Cerebellar cortex (tissue), 1 donor: ENCODE results near the gene NELFA.
"Not testable (repeated sequence)": the region's sequence is repeated elsewhere in the genome, so short reads cannot be mapped to it uniquely, and the experiment has no call there.

Experiments used
- DNase-seq: peaks from one replicate; pipeline ENCODE4 v3.0.0-alpha.2; 2015; ENCODE audit warnings: low spot score

NELFA gene

DNA sequence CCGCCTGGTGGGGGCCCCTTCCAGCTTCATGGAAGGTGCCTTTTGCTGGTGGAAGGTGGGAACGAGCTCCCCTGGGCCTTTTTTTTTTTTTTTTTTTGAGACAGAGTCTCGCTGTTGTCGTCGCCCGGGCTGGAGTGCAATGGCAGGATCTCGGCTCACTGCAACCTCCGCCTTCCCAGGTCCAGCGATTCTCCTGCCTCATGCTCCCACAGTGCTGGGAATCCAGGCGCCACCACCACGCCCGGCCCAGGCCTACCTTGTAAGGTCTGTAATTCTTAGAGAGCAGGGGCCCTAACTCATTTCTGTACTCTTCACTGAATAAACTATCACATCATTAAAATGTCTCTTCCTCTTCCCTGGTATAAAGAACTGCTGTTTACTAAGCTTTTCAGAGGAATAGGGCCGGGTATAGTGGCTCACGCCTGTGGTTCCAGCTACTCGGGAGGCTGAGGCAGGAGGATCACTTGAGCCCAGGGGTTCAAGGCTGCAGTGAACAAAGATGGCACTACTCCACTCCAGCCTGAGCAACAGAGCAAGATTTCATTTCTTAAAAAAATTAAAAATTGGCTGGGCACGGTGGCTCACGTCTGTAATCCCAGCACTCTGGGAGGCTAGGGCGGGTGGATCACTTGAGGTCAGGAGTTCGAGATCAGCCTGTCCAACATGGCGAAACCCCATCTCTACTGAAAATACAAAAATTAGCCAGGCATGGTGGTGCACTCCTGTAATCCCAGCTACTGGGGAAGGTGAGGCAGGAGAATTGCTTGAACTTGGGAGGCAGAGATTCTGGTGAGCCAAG lies 14.9 kb downstream of the NELFA start:
- not testable (repeated sequence) for DNase-seq

DNA sequence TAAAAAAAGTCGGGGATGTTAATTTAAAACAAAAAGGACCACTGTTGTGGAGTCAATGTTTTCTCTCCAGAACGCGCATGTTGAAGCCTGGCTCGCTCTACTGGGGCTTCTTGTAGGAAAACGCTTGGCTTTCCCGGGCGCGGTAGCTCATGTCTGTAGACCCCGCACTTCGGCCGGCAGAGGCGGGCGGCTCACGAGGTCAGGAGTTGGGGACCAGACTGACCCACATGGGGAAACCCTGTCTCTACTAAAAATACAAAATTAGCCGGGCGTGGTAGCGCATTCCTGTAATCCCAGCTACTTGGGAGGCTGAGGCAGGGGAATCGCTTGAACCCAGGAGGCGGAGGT lies 15.6 kb downstream of the NELFA start:
- no peak for DNase-seq

DNA sequence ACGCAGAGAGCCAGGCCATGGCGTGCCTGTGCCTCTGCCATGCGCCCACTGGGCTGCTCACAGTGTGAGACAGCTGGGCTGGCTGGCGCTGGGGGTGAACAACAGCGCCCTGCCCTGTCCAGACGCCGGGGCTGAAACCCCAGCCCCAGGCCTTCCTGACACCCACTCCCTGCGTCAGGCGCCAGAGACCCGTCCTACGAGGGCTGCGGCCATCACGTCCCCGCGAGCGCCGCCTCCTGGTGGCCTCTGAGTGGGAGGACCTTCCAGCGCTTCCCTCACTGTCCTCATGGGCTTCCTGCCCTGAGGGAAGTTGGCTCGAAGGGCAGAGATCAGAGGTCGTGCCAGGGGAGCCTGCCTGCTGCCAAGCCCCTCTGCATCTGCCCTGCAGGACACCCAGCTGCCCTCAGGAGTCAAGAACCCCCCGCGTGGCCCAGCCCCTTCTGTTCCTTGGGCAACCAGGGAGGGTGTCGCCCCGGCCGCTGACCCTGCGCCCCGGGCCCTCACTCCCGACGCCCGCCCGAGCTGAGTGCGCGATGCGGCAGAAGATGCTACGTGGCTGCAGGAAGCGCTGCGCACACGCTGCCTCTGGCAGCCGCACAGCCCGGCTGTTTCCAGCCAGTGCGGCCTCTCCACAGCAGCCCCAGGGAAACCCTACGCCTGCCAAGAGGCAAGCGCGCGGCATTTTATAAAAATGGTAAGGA lies 16.2 kb downstream of the NELFA start:
- DNase-seq = peak; percentile 64

DNA sequence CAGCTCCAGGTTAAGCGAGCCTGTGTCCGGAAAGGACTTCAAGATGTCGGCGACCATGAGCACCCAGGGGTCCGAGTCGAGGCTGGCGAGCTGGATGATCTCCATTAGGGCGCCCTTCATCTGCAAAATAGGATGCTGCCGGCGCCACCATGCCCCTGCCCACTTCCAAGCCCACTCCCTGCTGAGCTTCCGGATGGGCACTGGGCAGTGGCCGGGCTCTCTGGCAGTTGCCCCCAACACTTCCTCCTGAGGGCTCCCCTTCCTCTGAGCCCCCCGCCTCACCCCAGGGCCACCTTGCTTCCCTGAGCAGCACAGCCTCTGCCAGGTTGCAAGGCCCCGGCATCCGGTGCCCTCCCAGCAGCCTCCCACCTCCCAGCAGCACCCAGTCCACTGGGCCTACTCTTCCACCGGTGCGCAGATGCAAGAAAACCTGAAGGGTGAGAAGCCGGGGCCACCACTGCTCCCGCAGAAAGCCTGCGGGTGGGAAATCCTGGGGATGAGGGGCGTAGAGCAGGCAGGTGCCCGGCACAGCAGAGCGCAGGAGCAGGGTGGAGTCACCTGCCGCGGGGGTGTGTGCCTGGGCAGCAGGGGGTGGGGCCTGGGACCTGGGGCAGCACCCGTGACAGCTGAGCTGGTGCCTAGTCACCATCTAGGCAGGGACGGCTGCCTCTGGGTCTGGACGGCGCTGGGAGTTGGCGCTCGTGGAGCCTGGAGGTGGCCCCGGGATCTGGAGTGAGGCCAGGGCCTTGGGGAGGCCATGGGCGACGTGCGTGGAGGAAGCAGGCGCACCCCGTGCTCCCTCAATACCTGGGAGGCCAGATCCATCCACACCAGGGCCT lies 17.0 kb downstream of the NELFA start:
- DNase-seq = peak; percentile 25

GRCh38 chr4:1991087-1991486 lies 17.7 kb downstream of the NELFA start:
- no peak for DNase-seq

GRCh38 chr4:1990676-1991075 lies 18.1 kb downstream of the NELFA start:
- no peak for DNase-seq

DNA sequence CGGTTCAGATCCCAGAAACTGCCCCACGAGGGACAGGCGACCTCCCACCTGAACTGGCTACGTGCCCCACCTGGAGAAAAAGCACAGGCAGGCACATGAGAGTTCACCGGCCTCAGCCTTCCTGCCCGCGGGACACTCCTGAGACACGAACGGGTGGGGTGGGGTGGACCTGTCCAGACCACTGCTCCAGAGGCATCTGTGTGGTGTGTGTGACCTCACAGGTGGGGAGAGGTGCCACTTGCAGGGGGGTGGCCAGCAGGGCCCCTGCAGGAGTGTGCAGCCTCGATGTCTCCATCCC lies 18.5 kb downstream of the NELFA start:
- no peak for DNase-seq

DNA sequence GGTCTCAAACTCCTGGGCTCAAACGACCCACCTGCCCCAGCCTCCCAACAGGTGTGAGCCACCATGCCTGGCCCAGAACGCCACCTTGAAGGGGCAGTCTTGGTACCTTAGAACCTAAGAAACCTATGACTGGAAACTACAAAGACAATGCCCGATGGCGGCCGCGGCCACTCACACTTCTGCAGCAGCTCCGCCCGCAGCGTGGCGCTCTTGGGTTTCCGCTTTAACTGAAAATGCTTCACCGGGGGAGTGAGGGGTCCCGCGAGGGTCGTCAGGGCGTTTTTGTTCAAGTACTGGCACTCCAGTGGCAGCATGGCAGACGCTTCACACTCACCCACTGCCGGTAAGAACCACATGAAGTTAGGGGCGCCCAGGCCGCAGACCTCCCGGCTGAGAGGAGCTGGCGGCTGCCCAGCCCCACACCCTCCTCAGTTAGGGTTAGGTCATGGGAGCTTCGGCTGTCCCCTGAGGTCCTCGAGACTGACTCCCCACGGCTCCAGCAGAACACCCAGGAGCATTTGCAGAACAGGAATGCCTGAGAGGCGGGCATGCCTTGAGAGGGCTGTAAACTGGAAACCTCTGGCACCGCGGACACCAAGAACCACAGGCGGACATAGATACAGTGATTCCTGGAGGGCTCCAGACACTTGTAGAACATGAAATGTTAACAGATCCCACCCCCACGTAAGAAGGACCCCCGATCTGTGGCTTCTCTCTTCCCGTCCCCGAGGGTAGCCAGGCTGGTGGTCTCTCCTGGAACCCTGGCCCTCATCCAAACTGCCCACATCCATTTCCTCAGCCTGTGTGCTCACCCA lies 19.0 kb downstream of the NELFA start:
- DNase-seq = no peak

DNA sequence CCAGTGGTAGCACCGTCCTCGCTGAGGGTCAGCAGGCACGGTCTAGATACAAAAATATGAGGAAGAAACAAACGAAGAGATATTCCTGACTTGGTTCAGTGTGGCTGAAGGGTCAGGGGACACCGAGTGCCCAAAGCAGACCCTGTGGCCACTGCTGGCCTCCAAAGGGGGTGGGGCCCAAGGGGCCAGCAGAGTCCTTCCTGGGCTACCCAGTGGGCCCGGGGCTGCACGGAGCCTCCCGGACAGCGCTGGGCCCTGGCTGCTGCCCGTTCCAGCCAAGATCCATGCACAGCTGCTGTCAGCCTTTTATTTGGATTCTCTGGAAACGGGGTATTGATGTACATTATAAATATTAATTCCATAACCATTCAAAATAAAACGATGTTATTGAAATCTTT lies 20.4 kb downstream of the NELFA start:
- DNase-seq = no peak

DNA sequence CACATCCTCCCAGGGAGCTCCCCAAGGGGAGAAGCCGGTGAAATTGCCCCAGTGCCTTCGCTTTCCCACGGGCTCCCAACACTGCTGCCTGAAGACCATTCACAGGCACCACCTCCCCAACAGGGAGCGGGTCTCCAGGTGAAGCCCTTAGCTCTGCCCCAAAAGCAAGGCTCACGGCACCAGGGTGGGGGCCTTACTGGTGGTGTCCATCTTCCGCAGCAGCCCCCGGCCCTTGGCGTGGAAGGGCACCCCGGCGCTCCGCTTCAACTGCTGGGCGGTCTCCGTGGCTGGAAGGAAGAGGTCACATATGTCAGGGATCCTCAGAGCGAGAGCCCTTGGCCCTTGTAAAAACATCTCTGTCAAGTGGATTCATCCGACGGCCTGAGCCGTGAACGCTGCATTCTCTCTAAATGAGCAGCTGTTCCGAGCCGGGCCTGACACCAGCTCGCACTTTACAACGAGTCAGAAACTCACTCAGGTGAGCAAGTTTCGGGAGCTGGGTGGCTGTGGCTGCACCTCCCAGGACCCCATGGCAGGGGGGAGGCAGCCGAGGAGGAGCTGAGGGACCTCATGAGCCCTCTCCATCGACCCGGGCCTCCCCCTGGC lies 20.9 kb downstream of the NELFA start:
- DNase-seq = no peak

- no peak for DNase-seq
These were observed 21.5 kb downstream of the NELFA start for GRCh38 chr4:1987296-1987695.

DNA sequence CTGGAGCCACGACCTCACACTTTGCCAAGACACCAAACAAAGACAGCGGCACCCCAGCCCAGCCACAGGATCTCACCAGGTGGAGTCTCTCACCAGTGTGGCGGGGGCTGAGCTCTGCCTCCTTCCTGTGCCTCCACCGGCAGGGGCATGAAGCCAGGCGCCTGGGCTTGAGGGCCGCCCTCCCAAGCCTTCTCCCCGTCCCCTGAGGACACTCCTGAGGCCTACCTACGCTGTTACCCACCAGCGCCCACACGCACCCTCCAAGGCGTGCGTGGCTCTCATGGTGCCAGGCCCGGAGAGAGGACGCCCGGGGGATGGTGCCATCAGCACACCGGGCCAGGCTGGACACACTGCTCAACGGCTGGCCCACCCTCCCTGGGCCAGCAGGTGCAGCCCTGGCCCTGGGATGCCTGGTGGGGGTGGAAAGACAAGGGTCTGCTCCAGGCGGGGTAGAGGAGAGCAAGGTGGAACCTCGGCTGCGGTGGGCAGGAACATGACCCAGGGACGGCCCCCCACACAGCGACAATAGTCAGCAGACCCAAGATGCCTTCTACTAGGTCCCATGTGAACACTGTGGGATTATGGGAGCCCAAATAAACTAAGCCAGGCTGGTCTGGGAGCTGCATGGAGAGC lies 22.1 kb downstream of the NELFA start:
- DNase-seq = no peak

GRCh38 chr4:1985780-1986577 lies 22.8 kb downstream of the NELFA start:
- no peak for DNase-seq

DNA sequence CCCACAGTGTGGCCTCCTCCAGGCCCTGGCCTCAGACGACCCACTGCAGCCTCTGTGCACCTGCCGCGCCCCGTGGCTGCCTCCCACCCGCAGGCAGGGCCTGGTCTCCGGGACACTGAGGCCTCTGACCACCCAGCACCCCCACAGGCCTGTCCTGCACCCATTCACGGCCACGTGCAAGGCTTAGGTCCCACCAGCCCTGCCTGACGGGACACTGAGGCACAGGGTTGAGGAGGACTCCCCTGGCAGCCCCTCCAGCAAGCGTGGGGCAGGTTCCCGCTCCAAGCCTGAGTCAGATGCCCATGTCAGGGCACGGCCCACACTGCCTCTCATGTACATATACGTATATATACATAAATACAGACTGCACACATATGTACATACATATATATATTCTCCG lies 23.5 kb downstream of the NELFA start:
- DNase-seq = no peak

DNA sequence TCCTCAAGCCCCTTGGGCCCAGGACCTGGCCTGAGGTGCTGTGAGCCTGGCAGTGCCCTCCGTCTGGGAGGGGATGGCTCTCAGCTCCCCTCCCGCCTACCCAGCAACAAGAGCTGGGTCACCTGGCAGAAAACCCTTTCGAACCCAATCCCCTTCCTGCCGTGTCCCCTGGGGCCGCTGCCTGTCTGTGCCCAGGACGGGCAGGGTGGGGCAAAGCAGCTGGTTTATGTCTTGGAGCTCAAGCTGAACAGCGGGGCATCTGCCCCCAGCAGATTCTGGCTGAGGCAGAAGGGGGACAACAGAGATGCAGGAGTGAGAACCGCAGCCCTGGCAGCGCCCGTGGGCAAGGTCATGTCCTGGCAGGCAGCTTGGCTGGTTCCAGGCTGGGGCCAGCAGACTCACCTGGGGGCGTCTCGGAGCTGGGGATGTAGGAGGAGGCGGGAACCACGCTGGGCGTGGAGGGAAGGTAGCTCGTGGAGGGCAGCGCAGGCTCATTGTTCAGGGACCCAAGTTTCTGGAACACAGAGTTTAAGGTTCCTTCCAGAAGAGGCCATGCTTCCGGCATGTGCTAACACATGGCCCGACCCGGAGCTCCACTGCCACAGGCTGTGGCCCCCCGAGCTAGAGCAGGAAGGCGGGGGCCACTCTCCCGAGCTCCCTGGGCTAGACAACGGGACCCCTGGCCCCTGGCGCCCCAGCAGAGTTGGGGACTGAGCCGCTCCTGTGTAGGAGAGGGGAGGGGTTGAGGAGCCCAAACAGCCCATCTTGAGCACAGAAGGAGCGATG lies 24.2 kb downstream of the NELFA start:
- no peak for DNase-seq

- DNase-seq = peak; percentile 30
These were observed 24.8 kb downstream of the NELFA start for GRCh38 chr4:1983846-1984405.

GRCh38 chr4:1983053-1983845 lies 25.5 kb downstream of the NELFA start:
- DNase-seq = no peak
